NCI-H2107 treated with DMSO at 0.1 percent for 48 hours (cell line): Measurements from ENCODE around the gene CD34.
"Not testable (repeated sequence)": the region's sequence is repeated elsewhere in the genome, so short reads cannot be mapped to it uniquely, and the experiment has no call there.

Experiments
- DNase-seq: peaks from one replicate; lab custom pipeline; 2025; ENCODE audit not compliant: unreplicated experiment; lab: John Stamatoyannopoulos, UW

Gene CD34

DNA sequence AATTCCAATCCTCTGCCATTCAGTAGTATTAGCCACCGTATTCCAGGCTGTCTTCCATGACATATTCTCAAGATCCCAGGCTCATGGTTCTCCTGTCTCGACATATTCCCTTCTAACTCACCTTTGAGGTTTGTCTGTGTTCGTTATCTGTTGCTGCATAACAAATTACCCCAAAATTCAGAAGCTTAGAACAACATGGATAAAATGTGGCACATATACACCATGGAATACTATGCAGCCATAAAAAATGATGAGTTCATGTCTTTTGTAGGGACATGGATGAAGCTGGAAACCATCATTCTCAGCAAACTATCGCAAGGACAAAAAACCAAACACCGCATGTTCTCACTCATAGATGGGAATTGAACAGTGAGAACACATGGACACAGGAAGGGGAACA lies 33.0 kb downstream of the CD34 start:
- not testable (repeated sequence) for DNase-seq

DNA sequence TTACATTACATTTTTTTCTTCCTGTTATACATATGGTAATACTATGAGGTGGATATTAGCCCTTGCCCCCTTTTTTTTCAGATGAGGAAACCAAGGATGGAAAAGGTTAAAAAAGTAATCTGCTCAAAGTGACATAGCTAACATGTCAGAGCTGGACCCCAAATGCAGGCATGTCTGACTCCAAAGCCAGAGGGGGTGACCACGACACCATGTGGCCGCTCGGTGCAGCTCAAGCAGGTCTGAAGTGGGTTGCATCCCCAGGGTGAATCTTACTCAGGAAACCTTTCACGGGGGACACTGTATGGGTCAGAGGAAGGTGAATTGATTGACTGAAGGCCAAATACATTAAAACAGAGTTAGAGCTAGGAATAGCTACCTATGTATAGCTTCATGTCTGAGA lies 34.8 kb downstream of the CD34 start:
- DNase-seq: no peak

GRCh38 chr1:207875532-207875931 lies 35.4 kb downstream of the CD34 start:
- DNase-seq: no peak

- DNase-seq: no peak
Measured at GRCh38 chr1:207873055-207873890, 37.7 kb downstream of the CD34 start.

DNA sequence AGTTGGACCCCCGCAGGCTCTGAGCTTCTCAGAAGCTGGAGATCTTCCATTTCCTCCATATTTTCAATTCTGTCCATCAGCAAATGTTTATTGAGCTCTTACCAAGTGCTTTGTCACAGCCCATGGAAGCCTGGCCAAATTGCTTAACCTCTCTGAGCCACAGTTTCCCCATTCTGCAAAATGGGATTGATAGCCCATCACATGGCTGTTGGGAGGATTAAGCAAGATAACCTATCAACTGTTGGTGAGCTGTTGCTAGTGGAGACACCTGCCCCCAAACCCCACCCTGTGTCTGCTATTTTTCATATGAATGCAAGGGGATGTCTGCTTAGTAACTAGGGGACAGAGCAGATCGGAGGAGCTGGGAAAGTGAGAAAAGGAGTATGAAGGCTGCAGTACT lies 38.3 kb downstream of the CD34 start:
- DNase-seq: no peak

GRCh38 chr1:207871117-207871649 lies 39.7 kb downstream of the CD34 start:
- DNase-seq: no peak

DNA sequence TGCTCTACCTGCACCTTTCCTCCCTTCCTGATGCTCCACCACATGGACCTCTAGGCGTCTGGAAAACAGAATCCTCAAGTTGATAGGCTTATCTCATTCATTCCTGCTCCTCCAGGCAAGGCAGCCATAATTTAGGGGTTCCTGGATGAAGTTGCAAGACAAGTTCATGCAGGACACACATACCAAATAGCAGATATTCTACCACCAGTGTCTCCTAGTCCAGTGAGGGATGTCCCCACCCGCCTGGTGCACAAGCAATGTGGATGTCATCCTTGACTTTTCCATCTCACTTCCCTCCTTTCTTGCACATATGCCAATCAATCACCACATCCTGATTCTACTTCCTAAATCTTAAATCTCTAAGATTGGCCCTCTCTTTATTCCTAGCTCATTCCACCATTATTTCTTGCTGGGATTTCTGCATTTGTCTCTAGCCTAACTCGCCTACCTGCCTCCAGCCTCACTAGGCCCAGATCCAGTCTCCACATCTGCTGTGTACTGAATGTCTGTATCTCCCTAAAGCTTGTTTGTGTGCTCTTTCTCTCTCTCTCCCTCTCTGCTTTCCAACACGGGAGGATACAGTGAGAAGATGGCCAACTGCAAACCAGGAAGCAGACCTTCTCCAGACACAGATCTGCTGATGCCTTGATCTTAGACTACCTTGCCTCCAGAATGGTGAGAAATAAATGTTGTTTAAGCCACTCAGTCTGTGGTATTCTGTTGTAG lies 40.5 kb downstream of the CD34 start:
- no peak for DNase-seq

DNA sequence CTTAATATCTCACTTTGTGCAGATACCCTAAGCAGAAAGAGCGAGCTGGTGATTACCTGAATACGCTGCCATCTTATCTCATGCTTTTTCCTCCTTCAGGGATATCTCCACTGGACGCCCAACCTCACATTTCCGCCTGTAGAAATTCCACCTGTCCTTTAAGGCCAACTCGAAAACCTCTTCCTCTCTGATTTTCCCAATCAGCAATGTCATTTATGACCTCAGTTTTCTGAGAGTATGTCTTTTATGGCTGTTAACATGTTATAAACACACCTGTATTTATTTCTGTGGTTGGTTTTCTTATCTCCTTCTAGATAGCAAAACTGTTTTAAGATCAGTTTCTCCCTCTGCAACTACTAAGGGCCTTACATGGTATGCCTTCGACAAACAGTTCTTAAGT lies 41.1 kb downstream of the CD34 start:
- DNase-seq: no peak

- peak; percentile 36 for DNase-seq
Measured at GRCh38 chr1:207868774-207869721, 41.9 kb downstream of the CD34 start.

GRCh38 chr1:207868251-207868773 lies 42.6 kb downstream of the CD34 start:
- no peak for DNase-seq

GRCh38 chr1:207867136-207868109 lies 43.5 kb downstream of the CD34 start:
- no peak for DNase-seq

DNA sequence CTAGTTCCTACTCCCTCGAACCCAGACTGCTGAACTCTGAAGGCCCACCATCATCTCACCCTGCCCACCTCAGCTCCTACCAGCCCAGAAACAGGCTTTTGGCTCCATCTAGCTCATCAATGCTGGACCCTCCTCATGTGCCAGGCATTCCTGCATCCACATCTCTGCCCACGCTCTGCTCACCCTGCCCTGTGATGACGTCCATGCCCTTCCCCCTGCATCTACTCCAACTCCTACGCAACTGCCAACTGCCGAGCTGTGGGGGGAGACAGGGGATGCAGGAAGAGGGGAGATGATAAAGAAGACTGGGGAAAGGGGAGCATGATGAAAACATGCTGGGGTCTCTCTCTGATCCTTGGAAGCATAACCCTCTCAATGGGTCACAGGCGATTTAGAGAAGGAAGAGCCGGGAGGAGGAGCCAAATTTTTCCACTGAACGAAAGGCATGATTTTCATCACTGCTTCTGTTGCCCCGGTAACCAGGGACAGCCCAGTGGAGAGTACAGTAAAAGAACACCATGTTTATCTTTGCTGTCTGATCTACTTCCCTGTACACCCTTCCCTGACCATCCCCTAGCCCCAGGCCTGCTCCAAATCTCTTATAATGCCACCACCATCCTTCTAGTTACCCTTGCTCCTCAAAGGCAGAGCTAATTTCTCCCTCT lies 44.3 kb downstream of the CD34 start:
- no peak for DNase-seq

DNA sequence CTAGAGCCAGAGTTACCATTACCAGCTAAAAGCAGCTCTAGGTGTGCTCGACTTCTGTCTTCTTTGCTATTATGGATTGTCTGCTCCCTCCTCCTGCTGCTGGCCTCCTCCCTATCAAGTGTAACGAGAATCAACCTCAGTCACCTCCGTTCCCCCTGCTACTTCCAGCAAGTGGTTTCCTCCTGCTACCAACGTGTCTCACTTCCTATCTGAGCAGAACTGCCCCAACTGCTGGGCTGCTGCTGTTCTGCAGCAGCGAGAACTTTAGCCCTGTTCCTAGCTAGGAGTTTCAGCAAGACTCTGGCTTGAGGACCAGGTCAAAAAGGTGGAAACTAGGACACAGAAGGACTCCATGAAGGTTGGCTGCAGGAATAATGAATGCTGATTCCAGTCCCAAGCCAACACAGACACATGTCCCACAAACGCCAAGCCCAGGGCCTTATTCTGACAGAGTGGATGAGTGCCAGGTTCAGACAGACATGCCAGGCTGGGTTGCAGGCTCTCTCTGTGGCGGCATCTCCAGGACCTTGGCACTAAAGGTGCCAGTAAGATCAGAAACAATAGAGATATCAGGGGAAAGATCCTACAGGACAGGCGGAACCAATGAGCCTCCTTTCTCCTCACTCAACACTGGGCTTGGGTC lies 46.9 kb downstream of the CD34 start:
- DNase-seq: no peak

- DNase-seq: no peak
Measured at GRCh38 chr1:207862241-207862787, 48.6 kb downstream of the CD34 start.

DNA sequence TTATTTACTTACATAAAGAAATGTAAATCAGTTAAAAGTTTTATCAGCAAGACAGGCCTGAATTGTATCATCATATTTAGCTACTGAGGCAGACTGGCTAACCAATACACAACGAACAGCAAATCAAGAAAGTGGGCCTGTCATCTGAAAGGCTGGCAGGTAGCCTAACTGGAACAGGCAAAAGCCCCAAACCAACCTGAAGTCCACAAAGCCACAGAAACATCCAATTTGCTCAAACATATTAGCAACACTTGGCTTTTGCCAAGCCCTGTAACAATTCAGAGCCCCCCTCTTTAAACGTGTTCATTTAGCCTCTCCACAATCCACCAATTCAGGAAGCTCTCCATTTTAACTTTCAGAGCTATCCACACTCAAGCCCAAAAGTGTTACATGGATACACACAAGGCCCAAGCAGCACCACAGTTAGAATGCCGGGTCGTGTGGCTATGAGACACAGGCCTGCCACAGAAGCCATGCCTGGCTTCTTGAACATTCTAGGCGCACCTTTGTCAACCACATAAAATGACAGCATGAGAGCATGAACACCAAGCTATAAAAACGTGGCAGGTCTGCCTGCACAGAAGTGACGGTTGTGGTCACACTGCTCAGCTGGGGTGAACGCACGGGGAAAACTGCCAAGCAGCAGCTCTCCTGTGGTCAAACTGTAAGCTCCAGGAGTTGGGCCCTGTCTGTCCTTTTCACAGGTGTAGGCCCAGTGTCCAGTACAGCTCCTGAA lies 49.3 kb downstream of the CD34 start:
- DNase-seq: no peak

- DNase-seq: no peak
Measured at GRCh38 chr1:207860531-207860930, 50.4 kb downstream of the CD34 start.

DNA sequence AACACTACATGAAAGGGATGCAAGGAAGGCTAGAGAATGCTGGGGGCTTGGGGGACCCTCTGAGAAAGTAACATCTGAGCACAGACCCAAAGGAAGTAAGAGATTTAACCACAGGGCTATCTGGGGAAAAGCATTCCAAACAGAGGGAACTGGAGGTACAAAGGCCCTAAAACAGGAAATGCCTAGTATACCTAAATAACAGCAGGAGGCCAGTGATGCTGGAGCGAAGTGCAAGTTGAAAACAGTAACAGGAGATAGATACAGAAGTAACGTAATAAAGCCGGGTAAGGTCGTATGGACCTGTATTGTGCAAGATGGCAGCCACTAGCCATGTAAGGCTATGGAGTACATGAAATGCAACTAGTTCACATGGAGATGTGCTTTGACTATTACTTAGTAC lies 52.1 kb downstream of the CD34 start:
- no peak for DNase-seq

DNA sequence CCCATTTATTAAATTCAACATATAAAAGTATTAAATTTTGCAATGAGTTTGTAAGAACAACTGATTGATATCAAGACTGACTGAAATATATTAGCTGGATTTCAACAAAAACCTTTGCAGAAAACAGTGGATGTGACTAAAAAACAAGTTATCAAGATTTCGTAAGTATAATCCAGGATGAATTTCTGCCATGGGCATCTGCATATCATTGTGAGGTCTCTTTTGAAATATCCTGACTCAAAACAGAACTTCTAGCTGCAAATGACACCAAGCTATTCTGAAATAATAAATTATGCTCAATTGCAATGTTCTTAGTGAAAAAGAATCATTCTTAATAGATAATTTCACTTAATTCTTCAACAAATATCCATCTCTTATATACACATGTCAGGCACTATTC lies 52.6 kb downstream of the CD34 start:
- no peak for DNase-seq
